SW 1271 (cell line): ENCODE data around the gene PLPPR1.
A peak's percentile ranks its signal among the peaks of the same experiment; 100 is the strongest.
"Not testable (repeated sequence)": the region's sequence is repeated elsewhere in the genome, so short reads cannot be mapped to it uniquely, and the experiment has no call there.

Experiments
- DNase-seq, 2 experiments: peaks; one replicate each; lab custom pipeline; 2025; lab: John Stamatoyannopoulos, UW

Gene PLPPR1

DNA sequence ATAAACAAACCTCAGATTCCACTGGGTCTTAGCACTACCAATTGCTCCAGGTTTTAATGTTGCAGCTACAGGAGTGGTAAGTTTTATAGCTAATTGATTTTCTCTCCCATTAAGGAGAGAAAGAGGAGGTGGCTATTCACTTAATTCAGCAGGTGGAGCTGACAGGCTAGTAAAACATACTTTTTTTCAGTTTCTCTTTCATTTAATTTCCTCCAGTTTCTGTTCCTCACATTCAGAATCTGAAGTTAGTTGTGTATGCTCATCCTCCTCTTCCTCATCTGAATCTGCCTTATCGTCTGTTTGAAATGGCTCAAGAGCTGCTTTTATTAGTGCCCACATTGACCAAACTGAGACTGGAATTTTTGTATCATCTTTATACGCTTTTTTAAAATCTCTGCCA lies 98.0 kb downstream of the PLPPR1 start:
- no peak for DNase-seq

DNA sequence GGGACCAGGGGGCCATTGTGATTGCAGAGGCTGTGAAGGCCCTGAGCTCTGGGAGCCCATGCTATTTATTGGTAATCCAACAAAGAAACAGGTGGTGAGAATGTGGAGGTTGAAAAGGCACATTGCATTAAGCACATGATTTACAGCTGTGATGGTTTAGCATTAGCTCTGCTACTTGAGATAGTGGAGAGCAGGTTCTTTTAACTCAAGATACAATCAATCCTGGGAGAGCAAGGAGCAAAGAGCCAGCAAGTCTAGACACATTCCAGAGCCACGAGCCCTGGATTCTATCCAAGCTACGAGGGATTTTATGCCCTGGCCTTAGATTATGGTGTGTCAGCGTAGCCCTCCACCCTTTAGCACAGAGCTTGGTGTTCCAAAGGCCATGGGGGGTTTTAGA lies 98.8 kb downstream of the PLPPR1 start:
- not testable (repeated sequence) for DNase-seq

DNA sequence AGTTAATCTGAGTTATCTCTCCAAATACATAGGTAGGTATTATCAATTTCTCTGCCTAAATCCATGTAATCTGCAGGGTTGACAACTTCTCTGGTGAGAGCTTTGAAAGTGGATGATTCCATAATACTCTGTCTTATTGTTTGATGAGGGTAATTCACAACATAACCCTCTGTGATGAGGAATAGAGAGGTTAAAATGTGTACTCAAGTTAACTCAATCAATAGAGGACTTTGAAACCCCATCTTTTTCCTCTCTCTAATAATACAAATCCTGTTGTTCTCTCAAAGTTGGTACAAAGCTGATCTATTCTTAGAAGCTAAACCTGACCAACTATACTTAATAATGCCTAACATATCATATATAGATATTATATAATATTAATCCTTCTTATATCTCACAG lies 100.1 kb downstream of the PLPPR1 start:
- no peak for DNase-seq

GRCh38 chr9:101130054-101130453 lies 101.5 kb downstream of the PLPPR1 start:
- DNase-seq: no peak

DNA sequence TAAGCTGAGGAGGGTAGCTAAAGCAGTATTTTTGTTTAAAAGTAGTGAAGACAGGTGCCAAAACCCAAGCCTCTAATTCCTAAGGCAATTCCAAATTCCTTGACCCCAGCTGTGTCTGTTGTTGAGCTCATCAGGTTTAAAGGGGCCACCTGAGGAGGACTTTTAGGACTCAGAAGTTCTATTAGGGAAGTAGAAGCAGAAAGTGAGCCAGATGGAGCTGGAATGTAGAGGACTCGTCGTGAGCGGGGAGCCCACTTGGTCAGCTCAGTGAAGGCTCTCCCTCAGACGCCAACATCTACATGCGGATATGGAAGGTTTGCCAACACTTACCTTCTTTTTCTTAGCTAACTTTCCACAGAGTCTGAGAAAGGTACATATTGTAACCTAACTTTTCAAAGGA lies 102.8 kb downstream of the PLPPR1 start:
- no peak for DNase-seq

DNA sequence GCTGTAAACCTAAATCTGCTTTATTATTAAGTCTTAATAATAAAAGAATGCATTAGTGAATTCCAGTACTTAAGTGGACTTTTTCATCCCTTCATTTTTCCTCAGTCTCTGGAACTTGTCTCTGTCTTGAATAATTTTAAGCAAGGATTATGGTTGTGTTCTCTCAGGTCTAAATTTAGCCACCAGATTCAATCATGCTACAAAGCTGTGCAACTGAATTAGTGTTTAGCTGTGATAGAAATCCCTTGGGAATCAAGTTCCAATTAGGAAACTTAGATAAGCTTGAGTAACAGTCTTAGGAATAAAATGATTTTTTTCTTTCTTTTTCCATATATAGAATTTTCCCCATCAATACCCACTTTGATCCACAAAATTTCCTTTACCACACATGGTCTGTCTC lies 104.3 kb downstream of the PLPPR1 start:
- no peak for DNase-seq

GRCh38 chr9:101138509-101138908 lies 110.0 kb downstream of the PLPPR1 start:
- DNase-seq: no peak

DNA sequence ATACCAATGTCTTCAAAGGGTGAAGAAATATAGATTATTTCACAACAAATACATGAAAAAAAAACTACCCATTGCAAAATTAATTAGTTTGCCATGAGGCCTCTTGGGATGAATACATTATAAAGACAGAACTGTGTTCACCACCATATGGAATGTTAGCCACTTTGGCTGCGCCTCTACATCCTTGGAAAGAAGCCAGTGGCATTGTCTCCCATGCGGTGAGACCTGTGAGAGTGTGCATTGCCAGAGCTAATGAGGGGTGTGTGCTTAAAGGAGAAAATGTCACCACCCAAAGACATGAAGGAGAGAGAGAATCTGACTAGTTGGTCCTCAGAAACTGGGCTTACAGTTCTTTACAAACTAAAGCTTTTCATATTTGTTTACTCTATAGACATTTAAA lies 110.6 kb downstream of the PLPPR1 start:
- no peak for DNase-seq

- DNase-seq: no peak
These were observed 112.2 kb downstream of the PLPPR1 start for GRCh38 chr9:101140764-101141163.

DNA sequence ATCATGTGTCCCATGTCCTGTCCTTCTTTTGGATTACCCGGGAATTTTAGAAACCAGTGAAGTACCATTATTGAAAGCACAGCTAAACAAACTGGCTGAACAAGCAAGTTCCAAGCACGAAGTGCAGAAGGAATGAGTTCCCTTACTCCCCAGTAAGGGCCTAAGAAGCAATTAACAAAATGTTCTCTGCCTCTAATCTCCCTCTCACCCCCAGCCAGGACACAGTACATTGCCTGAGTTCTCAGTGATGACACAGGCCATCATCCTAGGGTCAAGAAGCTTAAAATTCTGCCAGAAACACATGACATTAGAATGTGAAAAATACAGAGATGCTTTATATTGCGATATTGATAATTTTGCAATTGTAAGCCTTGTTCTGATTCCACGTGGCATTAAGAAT lies 118.0 kb downstream of the PLPPR1 start:
- DNase-seq: no peak

GRCh38 chr9:101148344-101148743 lies 119.8 kb downstream of the PLPPR1 start:
- no peak for DNase-seq

DNA sequence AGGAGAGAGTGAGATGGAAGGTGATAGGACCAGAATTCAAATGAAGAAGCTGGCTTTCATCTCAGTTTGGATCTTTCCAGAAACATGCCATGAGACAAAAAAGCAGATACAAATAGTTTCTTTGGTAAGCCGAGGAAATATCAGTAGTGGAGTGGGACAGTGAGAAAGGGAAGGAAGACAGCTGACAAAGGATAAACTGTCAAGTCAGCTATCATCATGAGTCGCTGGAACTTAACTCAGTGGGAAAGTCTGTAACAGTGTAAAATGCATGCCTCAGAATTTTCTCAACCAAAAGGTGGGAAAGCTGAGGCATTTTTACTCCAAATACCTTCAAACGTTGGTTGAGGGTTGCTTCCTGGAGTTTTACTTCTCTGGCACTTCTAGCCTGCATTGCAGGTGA lies 129.8 kb downstream of the PLPPR1 start:
- no peak for DNase-seq

DNA sequence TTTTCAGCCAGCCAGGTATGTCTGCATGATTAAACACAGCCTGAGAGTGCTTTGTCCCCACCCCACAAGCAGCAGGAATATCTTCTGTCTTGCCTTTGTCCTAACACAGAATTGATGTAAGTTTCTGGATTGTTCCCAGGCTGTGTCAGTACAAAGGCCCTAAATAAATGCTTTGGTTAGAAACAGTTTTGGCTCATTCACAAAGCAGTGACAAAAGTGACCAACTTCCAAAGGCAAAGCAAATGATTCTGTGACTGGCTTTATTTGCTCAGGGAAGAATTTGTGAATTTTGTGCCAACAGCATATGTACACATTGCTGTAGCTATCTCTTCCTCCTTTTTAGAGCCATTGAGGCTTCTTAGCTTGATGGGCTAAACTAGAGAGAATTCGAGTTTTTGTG lies 133.7 kb downstream of the PLPPR1 start:
- no peak for DNase-seq

DNA sequence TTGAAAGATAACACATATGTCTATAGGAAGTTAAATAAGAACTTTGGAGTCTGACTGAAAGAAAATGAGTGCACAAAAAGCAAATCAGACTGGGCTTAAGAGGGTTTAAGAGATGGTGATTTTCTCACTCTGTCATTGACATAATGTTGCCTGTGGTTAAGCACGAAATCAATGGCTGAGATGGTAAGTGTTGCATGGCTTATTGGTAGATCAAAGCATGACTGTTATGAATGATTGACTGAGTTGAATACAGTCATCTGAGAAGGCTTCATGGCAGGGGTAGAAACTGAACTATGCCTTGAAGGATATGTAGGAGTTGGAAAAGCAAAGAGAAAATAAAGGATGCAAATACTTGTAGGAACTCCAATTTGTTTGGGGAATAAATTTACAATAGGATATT lies 136.6 kb downstream of the PLPPR1 start:
- DNase-seq: no peak

- DNase-seq: no peak
These were observed 139.1 kb downstream of the PLPPR1 start for GRCh38 chr9:101167490-101168134.

- no peak for DNase-seq
These were observed 144.1 kb downstream of the PLPPR1 start for GRCh38 chr9:101172616-101173015.

DNA sequence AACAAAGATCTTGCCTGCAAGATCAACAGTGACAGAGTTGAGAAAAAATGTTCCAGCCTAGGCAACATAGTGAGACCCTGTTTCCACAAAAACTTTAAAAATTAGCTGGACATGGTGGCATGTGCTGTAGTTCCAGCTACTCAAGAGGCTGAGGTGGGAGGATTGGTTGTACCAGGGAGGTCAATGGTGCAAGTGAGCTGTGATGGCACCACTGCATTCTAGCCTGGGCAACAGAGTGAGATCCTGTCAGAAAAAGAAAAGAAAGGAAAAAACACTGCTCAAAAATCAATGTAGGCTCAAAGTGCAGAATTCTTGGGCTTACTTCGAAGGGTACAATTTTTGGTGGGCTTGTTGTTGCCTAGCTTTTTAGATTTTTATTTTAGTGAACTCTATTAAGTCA lies 145.4 kb downstream of the PLPPR1 start:
- no peak for DNase-seq

GRCh38 chr9:101176384-101176783 lies 147.9 kb downstream of the PLPPR1 start:
- peak in 1 of 2 experiments; percentile 2 for DNase-seq

GRCh38 chr9:101184813-101185278 lies 156.3 kb downstream of the PLPPR1 start:
- no peak for DNase-seq

GRCh38 chr9:101191723-101192122 lies 163.2 kb downstream of the PLPPR1 start:
- DNase-seq: no peak

DNA sequence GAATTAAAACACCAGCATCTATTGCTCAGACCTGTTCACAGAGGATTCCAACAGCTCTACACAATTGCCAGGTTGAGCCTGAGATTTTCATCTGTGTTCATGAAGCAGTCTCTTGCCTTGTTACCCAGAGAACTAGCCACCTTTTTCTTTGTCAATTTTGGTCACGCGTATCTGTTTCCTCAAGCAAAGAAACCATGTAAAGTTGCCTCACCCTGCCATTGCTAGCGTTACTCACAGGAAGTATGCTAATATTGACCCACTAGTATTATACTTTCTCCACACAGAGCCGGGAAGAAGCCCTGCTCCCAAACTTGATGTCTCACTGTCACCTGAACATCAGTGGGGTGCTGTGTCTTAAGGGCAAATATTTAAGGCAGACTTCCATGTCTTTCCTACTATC lies 168.5 kb downstream of the PLPPR1 start:
- DNase-seq: no peak

DNA sequence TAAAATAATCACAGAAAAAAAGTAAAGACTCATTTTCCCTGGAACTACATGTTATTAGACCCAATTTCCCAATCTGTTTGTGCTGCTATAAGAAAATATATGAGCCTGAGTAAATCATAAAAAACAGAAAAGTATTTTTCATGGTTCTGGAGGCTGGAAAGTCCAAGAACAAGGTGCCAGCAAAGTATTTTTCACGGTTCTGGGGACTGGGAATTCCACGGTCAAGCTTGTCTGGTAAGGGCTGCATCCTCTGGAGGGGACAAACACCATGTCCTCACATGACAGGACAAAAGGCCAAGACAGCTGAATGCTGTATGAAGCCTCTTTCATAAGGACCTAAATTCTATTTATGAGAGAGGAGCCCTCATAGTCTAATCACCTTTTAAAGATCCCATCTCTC lies 172.3 kb downstream of the PLPPR1 start:
- no peak for DNase-seq

- DNase-seq: no peak
These were observed 173.1 kb downstream of the PLPPR1 start for GRCh38 chr9:101201630-101202029.

DNA sequence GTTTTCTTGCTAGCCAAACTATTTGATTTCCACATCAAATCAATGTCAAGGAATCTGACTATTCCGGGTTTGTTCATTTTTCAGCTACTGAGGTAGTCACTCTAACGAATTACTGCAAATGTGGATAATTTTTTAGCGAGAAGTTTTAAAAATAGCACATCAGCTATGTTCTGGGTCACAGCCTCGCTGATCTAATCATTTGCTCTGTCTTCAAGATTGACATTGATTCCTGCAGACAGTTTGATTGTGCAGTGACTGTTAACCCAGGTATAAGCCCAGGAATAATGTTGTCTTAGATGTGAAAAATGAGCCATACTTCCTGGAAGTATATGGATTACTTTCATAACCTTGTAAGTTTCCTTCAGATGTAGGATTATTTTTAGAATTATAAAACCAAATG lies 181.1 kb downstream of the PLPPR1 start:
- no peak for DNase-seq

DNA sequence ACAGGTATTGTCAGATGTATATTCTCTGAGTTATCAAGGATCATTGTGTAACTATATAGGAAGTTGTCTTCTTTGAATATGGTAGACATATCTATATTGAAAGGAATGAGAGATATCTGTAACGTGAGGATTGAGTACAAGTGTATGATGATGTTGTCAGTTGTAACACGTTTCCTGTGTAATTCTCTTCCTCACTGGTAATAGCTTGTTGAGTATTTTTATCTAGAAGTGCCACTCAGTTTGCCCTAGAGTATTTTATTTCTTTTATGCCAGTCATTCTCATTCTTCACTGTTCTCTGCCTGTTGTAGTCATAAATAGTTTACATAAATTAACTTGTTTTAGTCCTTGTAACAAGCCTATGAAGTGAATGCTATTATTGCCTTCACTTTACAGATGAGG lies 184.1 kb downstream of the PLPPR1 start:
- DNase-seq: no peak
